Measurements from ENCODE around the gene RASGEF1C. TPM values are rescaled to one million over a fixed set of nuclear protein-coding genes. Genes with fewer than 3 reads are reported as not detected.
A peak's percentile ranks its signal among the peaks of the same experiment; 100 is the strongest.

The RASGEF1C gene
- total and polyA plus RNA-seq, 2 of the 13 experiments (the other 11 are each of a cell fraction or from before 2014, with no cell fraction given) = not detected

- DNase-seq (ENCODE audit: low spot score) (no peak), FAIRE-seq (no peak), ATAC-seq (peak; percentile 79)
- intact Hi-C loops (cut with micrococcal nuclease; ENCODE audit: unreplicated experiment) (loop anchor here (10.0 kb wide), 2 partner anchors 78 to 198 kb away; partner anchors contain the start of gene RASGEF1C), in situ Hi-C loops (cut with HindIII; ENCODE audit: extremely low pct_ligation_motif_present, low pct_unique_long_range_greater_than_20kb) (no loop called here)
- Histone ChIP-seq H3K27ac (ENCODE audit: extremely low read length, insufficient read depth, low read length) (no peak overlapping the region), H2AFZ (ENCODE audit: low read length) (no peak overlapping the region), H3K4me3 (replicated peaks in 1 of 3; ENCODE audit: insufficient read depth in 1 of 3, low read depth in 2 of 3, low read length in 3 of 3) (peak overlapping the region in 1 of 3 experiments; percentile 16; a peak in 1 of 6 replicates), H3K36me3 (replicated peaks in 1 of 2; ENCODE audit: control insufficient read depth in 1 of 2, insufficient read depth in 2 of 2, low read length in 2 of 2) (no peaks in the 10 kb centered on the region), H3K4me2 (ENCODE audit: low read depth, low read length) (no peak overlapping the region; the same call in 1 of the 2 replicates), H3K9me3 (ENCODE audit: low read length) (no peaks in the 10 kb centered on the region), H3K79me2 (ENCODE audit: insufficient read depth, low read length) (no peaks in the 10 kb centered on the region), H3K27me3 (ENCODE audit: control insufficient read depth in 1 of 2, insufficient read depth in 2 of 2, low read length in 2 of 2) (peaks cover 8 to 56% of the 10 kb centered on the region in 2 experiments), H3K9ac (ENCODE audit: insufficient read depth, low read depth, low read length) (no peak overlapping the region), H4K20me1 (ENCODE audit: insufficient read depth, low read length) (no peaks in the 10 kb centered on the region), H3K4me1 (ENCODE audit: insufficient read depth, low read length) (no peaks in the 10 kb centered on the region)
- POLR2A ChIA-PET = no interaction called here
- BruUV-seq (replicated peaks) = no TSS peak
- CTCF ChIA-PET (ENCODE audit: low intra/inter-chr PET ratio, low total read pairs) = interaction anchor here (0.8 to 1.0 kb wide), 3 partner anchors 82 to 344 kb away, joined by 3 to 5 read pairs (median 4); partner anchors contain the start of gene RASGEF1C
- WGBS (ENCODE audit: low lambda C conversion rate) = 17% methylated on average over 9 of the region's 59 CpGs
- TF ChIP-seq ZNF800 (CRISPR knock-in tag; IDR thresholded peaks at IDR 0.05) (peak; percentile 80; the same call in 1 of the 2 replicates), THAP11 (CRISPR knock-in tag; IDR thresholded peaks at IDR 0.05) (no peak), ZNF768 (CRISPR knock-in tag; IDR thresholded peaks at IDR 0.05) (0 out of 2 replicates have a peak, but pooled peaks have one; percentile 20), ZNF740 (CRISPR knock-in tag; IDR thresholded peaks at IDR 0.05) (no peak), NCOA2 (CRISPR knock-in tag; IDR thresholded peaks at IDR 0.05) (no peak), NR1H2 (CRISPR knock-in tag; IDR thresholded peaks at IDR 0.05; ENCODE audit: borderline replicate concordance, low read depth) (no peak), EEA1 (CRISPR knock-in tag; IDR thresholded peaks at IDR 0.05; ENCODE audit: borderline replicate concordance) (0 out of 2 replicates have a peak, but pooled peaks have one; percentile 26), ZNF674 (CRISPR knock-in tag; IDR thresholded peaks at IDR 0.05; ENCODE audit: low read depth) (no peak), RARG (CRISPR knock-in tag; IDR thresholded peaks at IDR 0.05; ENCODE audit: low read depth) (no peak), HNF1A (IDR thresholded peaks at IDR 0.05; ENCODE audit: low read depth) (no peak), HNF1A (CRISPR knock-in tag; IDR thresholded peaks at IDR 0.05; ENCODE audit: borderline replicate concordance) (no peak), TBL1XR1 (IDR thresholded peaks at IDR 0.05; ENCODE audit: borderline replicate concordance, low read length, partially characterized antibody) (no peak), TOPORS (CRISPR knock-in tag; IDR thresholded peaks at IDR 0.05) (no peak), RAD51 (IDR thresholded peaks at IDR 0.05; ENCODE audit: borderline replicate concordance) (no peak), ZNF749 (CRISPR knock-in tag; IDR thresholded peaks at IDR 0.05; ENCODE audit: borderline replicate concordance) (no peak), RAD21 (CRISPR knock-in tag; IDR thresholded peaks at IDR 0.05) (peak; percentile 82), RCOR2 (CRISPR knock-in tag; IDR thresholded peaks at IDR 0.05) (no peak), ZNF766 (CRISPR knock-in tag; IDR thresholded peaks at IDR 0.05; ENCODE audit: borderline replicate concordance) (no peak)
These were observed 82.0 kb downstream of the RASGEF1C start for GRCh38 chr5:180126716-180127681.
